ENCODE measurements around the gene LCE3B.

- TF ChIP-seq EGR1 (IDR thresholded peaks at IDR 0.05; ENCODE audit: low read depth in 2 of 2) (no peak), REST (IDR thresholded peaks at IDR 0.05) (no peak), HNF4A (conservative IDR thresholded peaks at IDR 0.05) (peak; percentile 46 to 73), CTCF (IDR thresholded peaks at IDR 0.05; ENCODE audit: low read depth, low read length, missing input control) (no peak), JUND (IDR thresholded peaks at IDR 0.05) (no peak), RAD21 (IDR thresholded peaks at IDR 0.05) (no peak), TAF1 (conservative IDR thresholded peaks at IDR 0.05) (no peak), YY1 (IDR thresholded peaks at IDR 0.05) (peak; percentile 24), RXRA (IDR thresholded peaks at IDR 0.05) (peak; percentile 30 to 76), ATF3 (IDR thresholded peaks at IDR 0.05) (no peak), MAX (IDR thresholded peaks at IDR 0.05) (peak; percentile 30)
Measured at GRCh38 chr1:152596986-152597385, 16.6 kb upstream of the LCE3B start.
